ENCODE measurements around the gene USP48. TPM values are rescaled to one million over a fixed set of nuclear protein-coding genes. Genes with fewer than 3 reads are reported as not detected.

USP48 gene
- total and polyA plus RNA-seq, 2 of the 13 experiments (the other 11 are each of a cell fraction or from before 2014, with no cell fraction given) = 30.4 to 30.7 TPM

- ChIA-PET CTCF (ENCODE audit: low intra/inter-chr PET ratio, low total read pairs) (no interaction called here), POLR2A (no interaction called here)
- Histone ChIP-seq H3K36me3 (replicated peaks in 1 of 2; ENCODE audit: control insufficient read depth in 1 of 2, insufficient read depth in 2 of 2, low read length in 2 of 2) (peaks cover 9 to 15% of the 10 kb centered on the region in 2 experiments; a peak in 3 of 5 replicates), H3K4me3 (replicated peaks in 1 of 3; ENCODE audit: insufficient read depth in 1 of 3, low read depth in 2 of 3, low read length in 3 of 3) (no peak overlapping the region), H3K9ac (ENCODE audit: insufficient read depth, low read depth, low read length) (no peak overlapping the region), H4K20me1 (ENCODE audit: insufficient read depth, low read length) (peaks cover 19% of the 10 kb centered on the region), H3K27me3 (ENCODE audit: control insufficient read depth in 1 of 2, insufficient read depth in 2 of 2, low read length in 2 of 2) (no peaks in the 10 kb centered on the region), H3K4me2 (ENCODE audit: low read depth, low read length) (no peak overlapping the region), H3K9me3 (ENCODE audit: low read length) (no peaks in the 10 kb centered on the region), H3K27ac (ENCODE audit: extremely low read length, insufficient read depth, low read length) (no peak overlapping the region), H3K4me1 (ENCODE audit: insufficient read depth, low read length) (peaks cover 13% of the 10 kb centered on the region), H3K79me2 (ENCODE audit: insufficient read depth, low read length) (peaks cover 46% of the 10 kb centered on the region), H2AFZ (ENCODE audit: low read length) (no peak overlapping the region)
- DNase-seq (ENCODE audit: low spot score) = no peak
- ATAC-seq = no peak
- no peak for TF ChIP-seq DDIT3 (CRISPR knock-in tag; IDR thresholded peaks at IDR 0.05)
- TF ChIP-seq PCBP1 (IDR thresholded peaks at IDR 0.05; ENCODE audit: borderline replicate concordance, low read depth, low read length) = no peak
- TF ChIP-seq NFIC (IDR thresholded peaks at IDR 0.05; ENCODE audit: low read length) = no peak
- no peak for TF ChIP-seq FOXM1 (CRISPR knock-in tag; IDR thresholded peaks at IDR 0.05)
- no peak for TF ChIP-seq FOXA1 (IDR thresholded peaks at IDR 0.05)
- TF ChIP-seq FOXA1 (CRISPR knock-in tag; IDR thresholded peaks at IDR 0.05) = no peak
- TF ChIP-seq GRHL1 (CRISPR knock-in tag; conservative IDR thresholded peaks at IDR 0.05) = no peak
- no peak for TF ChIP-seq RBFOX2 (IDR thresholded peaks at IDR 0.05; ENCODE audit: low read depth, low read length)
- no peak for TF ChIP-seq MBNL3 (CRISPR knock-in tag; conservative IDR thresholded peaks at IDR 0.05)
- TF ChIP-seq HNRNPUL1 (IDR thresholded peaks at IDR 0.05; ENCODE audit: low read depth, low read length) = no peak
- no peak for TF ChIP-seq ELF3 (CRISPR knock-in tag; IDR thresholded peaks at IDR 0.05)
- TF ChIP-seq MIER3 (CRISPR knock-in tag; IDR thresholded peaks at IDR 0.05; ENCODE audit: borderline replicate concordance) = no peak
- no peak for TF ChIP-seq TCF12 (IDR thresholded peaks at IDR 0.05)
- no peak for TF ChIP-seq TCF12 (CRISPR knock-in tag; IDR thresholded peaks at IDR 0.05)
- TF ChIP-seq ZNF414 (CRISPR knock-in tag; IDR thresholded peaks at IDR 0.05) = no peak
- TF ChIP-seq MED1 (CRISPR knock-in tag; IDR thresholded peaks at IDR 0.05) = no peak
- no peak for TF ChIP-seq KAT7 (CRISPR knock-in tag; IDR thresholded peaks at IDR 0.05; ENCODE audit: borderline replicate concordance)
- TF ChIP-seq ZFP41 (CRISPR knock-in tag; IDR thresholded peaks at IDR 0.05; ENCODE audit: borderline replicate concordance) = no peak
- in situ Hi-C loops (cut with HindIII; ENCODE audit: extremely low pct_ligation_motif_present, low pct_unique_long_range_greater_than_20kb) (no loop called here), intact Hi-C loops (cut with micrococcal nuclease; ENCODE audit: unreplicated experiment) (no loop called here)
- no TSS peak for BruUV-seq (replicated peaks)
- 97% methylated on average over 2 of the region's 2 CpGs for WGBS (ENCODE audit: low lambda C conversion rate)
- FAIRE-seq = no peak
These were observed 23.1 kb downstream of the USP48 start for GRCh38 chr1:21759818-21760217.
